Activated CD4-positive, alpha-beta memory T cell treated with anti-CD3 and anti-CD28 coated beads, Interleukin-2, amount 10 ng/mL, durations not matched to agents 7 days and 5 days (primary cell): Measurements from ENCODE around the gene CAMTA1. TPM values are rescaled to one million over a fixed set of nuclear protein-coding genes. Genes with fewer than 3 reads are reported as not detected.

Experiments used
- CTCF ChIA-PET: fragments of 350-600 bp; sonication (Branson Sonifier 250); formaldehyde crosslinking; loops from one replicate; lab custom pipeline; 2021; ENCODE audit warnings: antibody characterized with exemption, inconsistent platforms; lab: Charles Lee
- POLR2A ChIA-PET: fragments of 350-600 bp; sonication (Branson Sonifier 250); formaldehyde crosslinking; loops from one replicate; lab custom pipeline; 2021; ENCODE audit warnings: antibody characterized with exemption; lab: Charles Lee
- DNase-seq: peaks from one replicate; pipeline ENCODE4 v3.0.0-alpha.2; 2020
- H3K27ac Mint-ChIP-seq: one replicate; pipeline ENCODE4 v1.8.0; 2021; ENCODE audit warnings: mild to moderate bottlenecking, mixed read lengths
- H3K27me3 Mint-ChIP-seq: one replicate; pipeline ENCODE4 v1.8.0; 2021; ENCODE audit warnings: mixed read lengths
- H3K36me3 Mint-ChIP-seq: one replicate; pipeline ENCODE4 v1.8.0; 2021; ENCODE audit warnings: low read depth, mixed read lengths
- H3K4me1 Mint-ChIP-seq: one replicate; pipeline ENCODE4 v1.8.0; 2021; ENCODE audit warnings: mixed read lengths
- H3K4me3 Mint-ChIP-seq: one replicate; pipeline ENCODE4 v1.8.0; 2021; ENCODE audit warnings: mild to moderate bottlenecking, mixed read lengths
- H3K9me3 Mint-ChIP-seq: one replicate; pipeline ENCODE4 v1.8.0; 2021; ENCODE audit warnings: mixed read lengths
- total RNA-seq, 2 experiments: library from RNA; stranded (reverse); gene quantifications; one replicate each; pipeline ENCODE4 v1.2.3, GENCODE V29; 2021

The CAMTA1 gene
- total RNA-seq, 2 experiments from 2014 or later = 43.0 to 47.3 TPM

- no peak for DNase-seq
- H3K27ac Mint-ChIP-seq = no peak overlapping the region
- no peaks in the 10 kb centered on the region for H3K4me1 Mint-ChIP-seq
- H3K27me3 Mint-ChIP-seq = no peaks in the 10 kb centered on the region
- ChIA-PET POLR2A (no interaction called here), CTCF (interaction anchor here (0.6 kb wide), 1 partner anchor 50 kb away, joined by 3 read pairs; no protein-coding TSS in a partner anchor)
- no peaks in the 10 kb centered on the region for H3K36me3 Mint-ChIP-seq
- H3K9me3 Mint-ChIP-seq = no peaks in the 10 kb centered on the region
- no peak overlapping the region for H3K4me3 Mint-ChIP-seq
Observed at GRCh38 chr1:7107109-7107830, 322.0 kb downstream of the CAMTA1 start.

GRCh38 chr1:7108251-7108650 is 323.0 kb downstream of the CAMTA1 start:
- no peaks in the 10 kb centered on the region for H3K9me3 Mint-ChIP-seq
- ChIA-PET CTCF (interaction anchor here (0.6 kb wide), 1 partner anchor 49 kb away, joined by 3 read pairs; no protein-coding TSS in a partner anchor), POLR2A (no interaction called here)
- H3K27me3 Mint-ChIP-seq = no peaks in the 10 kb centered on the region
- no peak for DNase-seq
- H3K4me1 Mint-ChIP-seq = no peaks in the 10 kb centered on the region
- H3K36me3 Mint-ChIP-seq = no peaks in the 10 kb centered on the region
- H3K27ac Mint-ChIP-seq = no peak overlapping the region
- H3K4me3 Mint-ChIP-seq = no peak overlapping the region

- DNase-seq = no peak
- POLR2A ChIA-PET = no interaction called here
- H3K4me1 Mint-ChIP-seq = no peaks in the 10 kb centered on the region
- H3K4me3 Mint-ChIP-seq = no peak overlapping the region
- CTCF ChIA-PET = no interaction called here
- no peaks in the 10 kb centered on the region for H3K9me3 Mint-ChIP-seq
- no peak overlapping the region for H3K27ac Mint-ChIP-seq
- H3K27me3 Mint-ChIP-seq = no peaks in the 10 kb centered on the region
- H3K36me3 Mint-ChIP-seq = no peaks in the 10 kb centered on the region
Observed at GRCh38 chr1:7109901-7110300, 324.6 kb downstream of the CAMTA1 start.

- CTCF ChIA-PET = no interaction called here
- Mint-ChIP-seq H3K27ac (no peak overlapping the region), H3K9me3 (no peaks in the 10 kb centered on the region)
Observed at GRCh38 chr1:7110321-7110720, 325.1 kb downstream of the CAMTA1 start.

GRCh38 chr1:7111853-7112252 is 326.6 kb downstream of the CAMTA1 start:
- Mint-ChIP-seq H3K27ac (no peak overlapping the region), H3K36me3 (no peaks in the 10 kb centered on the region), H3K9me3 (peaks cover 3% of the 10 kb centered on the region), H3K4me1 (no peaks in the 10 kb centered on the region), H3K27me3 (no peaks in the 10 kb centered on the region), H3K4me3 (no peak overlapping the region)
- no peak for DNase-seq
- ChIA-PET CTCF (no interaction called here), POLR2A (no interaction called here)

More at GRCh38 chr1:7110321-7110720, 325.1 kb downstream of the CAMTA1 start:
- POLR2A ChIA-PET = no interaction called here
- no peaks in the 10 kb centered on the region for H3K27me3 Mint-ChIP-seq
- H3K4me1 Mint-ChIP-seq = no peaks in the 10 kb centered on the region
- no peak for DNase-seq
- H3K36me3 Mint-ChIP-seq = no peaks in the 10 kb centered on the region
- H3K4me3 Mint-ChIP-seq = no peak overlapping the region

GRCh38 chr1:7113136-7113535 is 327.9 kb downstream of the CAMTA1 start:
- no peak overlapping the region for H3K27ac Mint-ChIP-seq
- no peaks in the 10 kb centered on the region for H3K27me3 Mint-ChIP-seq
- no peaks in the 10 kb centered on the region for H3K36me3 Mint-ChIP-seq
- ChIA-PET POLR2A (no interaction called here), CTCF (no interaction called here)
- no peak overlapping the region for H3K4me3 Mint-ChIP-seq
- H3K4me1 Mint-ChIP-seq = no peaks in the 10 kb centered on the region
- H3K9me3 Mint-ChIP-seq = peaks cover 3% of the 10 kb centered on the region
- no peak for DNase-seq

- CTCF ChIA-PET = no interaction called here
- DNase-seq = no peak
- no peak overlapping the region for H3K27ac Mint-ChIP-seq
Observed at GRCh38 chr1:7113822-7114221, 328.6 kb downstream of the CAMTA1 start.

GRCh38 chr1:7116001-7116400 is 330.7 kb downstream of the CAMTA1 start:
- POLR2A ChIA-PET = no interaction called here
- no peak for DNase-seq
- H3K4me3 Mint-ChIP-seq = no peak overlapping the region
- no peak overlapping the region for H3K27ac Mint-ChIP-seq
- no peaks in the 10 kb centered on the region for H3K4me1 Mint-ChIP-seq
- no peaks in the 10 kb centered on the region for H3K27me3 Mint-ChIP-seq
- CTCF ChIA-PET = no interaction called here
- no peaks in the 10 kb centered on the region for H3K36me3 Mint-ChIP-seq
- peaks cover 3% of the 10 kb centered on the region for H3K9me3 Mint-ChIP-seq

More at GRCh38 chr1:7113822-7114221, 328.6 kb downstream of the CAMTA1 start:
- no peak overlapping the region for H3K4me3 Mint-ChIP-seq
- H3K9me3 Mint-ChIP-seq = peaks cover 3% of the 10 kb centered on the region
- H3K4me1 Mint-ChIP-seq = no peaks in the 10 kb centered on the region
- no peaks in the 10 kb centered on the region for H3K36me3 Mint-ChIP-seq
- POLR2A ChIA-PET = no interaction called here
- no peaks in the 10 kb centered on the region for H3K27me3 Mint-ChIP-seq

GRCh38 chr1:7117399-7118281 is 332.4 kb downstream of the CAMTA1 start:
- DNase-seq = no peak
- no peak overlapping the region for H3K4me3 Mint-ChIP-seq
- H3K27me3 Mint-ChIP-seq = no peaks in the 10 kb centered on the region
- H3K36me3 Mint-ChIP-seq = no peaks in the 10 kb centered on the region
- H3K9me3 Mint-ChIP-seq = peaks cover 3% of the 10 kb centered on the region
- ChIA-PET CTCF (no interaction called here), POLR2A (no interaction called here)
- H3K27ac Mint-ChIP-seq = no peak overlapping the region
- H3K4me1 Mint-ChIP-seq = no peaks in the 10 kb centered on the region

- H3K4me1 Mint-ChIP-seq = no peaks in the 10 kb centered on the region
- peaks cover 3% of the 10 kb centered on the region for H3K9me3 Mint-ChIP-seq
- ChIA-PET CTCF (no interaction called here), POLR2A (no interaction called here)
- H3K4me3 Mint-ChIP-seq = no peak overlapping the region
- H3K27ac Mint-ChIP-seq = no peak overlapping the region
- no peaks in the 10 kb centered on the region for H3K27me3 Mint-ChIP-seq
- DNase-seq = no peak
- no peaks in the 10 kb centered on the region for H3K36me3 Mint-ChIP-seq
Observed at GRCh38 chr1:7119156-7119555, 333.9 kb downstream of the CAMTA1 start.

- no peak for DNase-seq
- Mint-ChIP-seq H3K36me3 (no peaks in the 10 kb centered on the region), H3K9me3 (peaks cover under 1% of the 10 kb centered on the region), H3K4me3 (no peak overlapping the region), H3K4me1 (no peaks in the 10 kb centered on the region), H3K27me3 (no peaks in the 10 kb centered on the region), H3K27ac (no peak overlapping the region)
- POLR2A ChIA-PET = no interaction called here
- CTCF ChIA-PET = no interaction called here
Observed at GRCh38 chr1:7120863-7121621, 335.8 kb downstream of the CAMTA1 start.

- Mint-ChIP-seq H3K4me1 (no peaks in the 10 kb centered on the region), H3K36me3 (no peaks in the 10 kb centered on the region), H3K9me3 (no peaks in the 10 kb centered on the region), H3K27me3 (no peaks in the 10 kb centered on the region), H3K27ac (no peak overlapping the region), H3K4me3 (no peak overlapping the region)
- ChIA-PET CTCF (no interaction called here), POLR2A (no interaction called here)
- no peak for DNase-seq
Observed at GRCh38 chr1:7121622-7121988, 336.4 kb downstream of the CAMTA1 start.
